ENCODE measurements around the gene TM2D1. TPM values are rescaled to one million over a fixed set of nuclear protein-coding genes. Genes with fewer than 3 reads are reported as not detected.
A peak's percentile ranks its signal among the peaks of the same experiment; 100 is the strongest.
"Not testable (repeated sequence)": the region's sequence is repeated elsewhere in the genome, so short reads cannot be mapped to it uniquely, and the experiment has no call there.

Gene TM2D1
- 10 to 100 TPM; 71.9 to 95.1 (median 78.1) TPM for polyA plus RNA-seq (ENCODE audit: insufficient read length in 4 of 4)

GRCh38 chr1:61724813-61725694 lies at the start of gene TM2D1:
Gene TM2D1 (minus strand): TSS chr1:61725141. CDS start chr1:61725120, 21 bp downstream.
- peak; percentile 78 to 89 (median 82) for DNase-seq (ENCODE audit: low read depth in 4 of 4, low spot score in 3 of 4)

GRCh38 chr1:61770131-61770530 lies 45.2 kb upstream of the TM2D1 start:
- DNase-seq (ENCODE audit: low read depth in 4 of 4, low spot score in 3 of 4) = no peak

- DNase-seq (ENCODE audit: low read depth in 4 of 4, low spot score in 3 of 4) = no peak
These were observed 33.0 kb upstream of the TM2D1 start for GRCh38 chr1:61757950-61758349.

GRCh38 chr1:61756773-61757172 lies 31.8 kb upstream of the TM2D1 start:
- DNase-seq (ENCODE audit: low read depth in 4 of 4, low spot score in 3 of 4) = no peak

- no peak for DNase-seq (ENCODE audit: low read depth in 4 of 4, low spot score in 3 of 4)
These were observed 29.6 kb upstream of the TM2D1 start for GRCh38 chr1:61754545-61754944.

- DNase-seq (ENCODE audit: low read depth in 4 of 4, low spot score in 3 of 4) = no peak
These were observed 29.1 kb upstream of the TM2D1 start for GRCh38 chr1:61753998-61754508.

GRCh38 chr1:61752921-61753389 lies 28.0 kb upstream of the TM2D1 start:
- no peak for DNase-seq (ENCODE audit: low read depth in 4 of 4, low spot score in 3 of 4)

- no peak for DNase-seq (ENCODE audit: low read depth in 4 of 4, low spot score in 3 of 4)
These were observed 24.6 kb upstream of the TM2D1 start for GRCh38 chr1:61749574-61749973.

- no peak for DNase-seq (ENCODE audit: low read depth in 4 of 4, low spot score in 3 of 4)
These were observed 23.6 kb upstream of the TM2D1 start for GRCh38 chr1:61748566-61748965.

GRCh38 chr1:61746813-61747212 lies 21.9 kb upstream of the TM2D1 start:
- DNase-seq (ENCODE audit: low read depth in 4 of 4, low spot score in 3 of 4) = no peak

GRCh38 chr1:61743716-61744580 lies 19.0 kb upstream of the TM2D1 start:
- DNase-seq (ENCODE audit: low read depth in 4 of 4, low spot score in 3 of 4) = no peak

GRCh38 chr1:61743431-61743705 lies 18.4 kb upstream of the TM2D1 start:
- DNase-seq (ENCODE audit: low read depth in 4 of 4, low spot score in 3 of 4) = no peak

GRCh38 chr1:61742620-61743430 lies 17.9 kb upstream of the TM2D1 start:
- peak in 3 of 4 donors; percentile 33 to 44 (median 37) for DNase-seq (ENCODE audit: low read depth in 4 of 4, low spot score in 3 of 4)

GRCh38 chr1:61741711-61742619 lies 17.0 kb upstream of the TM2D1 start, which contains the start of gene PATJ:
Gene PATJ (plus strand): TSS chr1:61742480. CDS start chr1:61762893, 20,413 bp downstream.
- peak in 3 of 4 donors; percentile 61 to 65 (median 65) for DNase-seq (ENCODE audit: low read depth in 4 of 4, low spot score in 3 of 4)

GRCh38 chr1:61740751-61741700 lies 16.1 kb upstream of the TM2D1 start:
- no peak for DNase-seq (ENCODE audit: low read depth in 4 of 4, low spot score in 3 of 4)

GRCh38 chr1:61732726-61733125 lies 7.8 kb upstream of the TM2D1 start:
- DNase-seq (ENCODE audit: low read depth in 4 of 4, low spot score in 3 of 4) = no peak

GRCh38 chr1:61730679-61731078 lies 5.7 kb upstream of the TM2D1 start:
- DNase-seq (ENCODE audit: low read depth in 4 of 4, low spot score in 3 of 4) = not testable (repeated sequence)

GRCh38 chr1:61727544-61727943 lies 2.6 kb upstream of the TM2D1 start:
- DNase-seq (ENCODE audit: low read depth in 4 of 4, low spot score in 3 of 4) = no peak
